ENCODE data around the gene AMD1. TPM values are rescaled to one million over a fixed set of nuclear protein-coding genes. Genes with fewer than 3 reads are reported as not detected.

AMD1 gene
- polyA plus RNA-seq (2011; rRNA removed) (25.9 and 52.7 TPM in 2 replicates), polyA minus RNA-seq (2011; rRNA and poly(A)+ RNA removed) (25.4 and 26.6 TPM in 2 replicates)

DNA sequence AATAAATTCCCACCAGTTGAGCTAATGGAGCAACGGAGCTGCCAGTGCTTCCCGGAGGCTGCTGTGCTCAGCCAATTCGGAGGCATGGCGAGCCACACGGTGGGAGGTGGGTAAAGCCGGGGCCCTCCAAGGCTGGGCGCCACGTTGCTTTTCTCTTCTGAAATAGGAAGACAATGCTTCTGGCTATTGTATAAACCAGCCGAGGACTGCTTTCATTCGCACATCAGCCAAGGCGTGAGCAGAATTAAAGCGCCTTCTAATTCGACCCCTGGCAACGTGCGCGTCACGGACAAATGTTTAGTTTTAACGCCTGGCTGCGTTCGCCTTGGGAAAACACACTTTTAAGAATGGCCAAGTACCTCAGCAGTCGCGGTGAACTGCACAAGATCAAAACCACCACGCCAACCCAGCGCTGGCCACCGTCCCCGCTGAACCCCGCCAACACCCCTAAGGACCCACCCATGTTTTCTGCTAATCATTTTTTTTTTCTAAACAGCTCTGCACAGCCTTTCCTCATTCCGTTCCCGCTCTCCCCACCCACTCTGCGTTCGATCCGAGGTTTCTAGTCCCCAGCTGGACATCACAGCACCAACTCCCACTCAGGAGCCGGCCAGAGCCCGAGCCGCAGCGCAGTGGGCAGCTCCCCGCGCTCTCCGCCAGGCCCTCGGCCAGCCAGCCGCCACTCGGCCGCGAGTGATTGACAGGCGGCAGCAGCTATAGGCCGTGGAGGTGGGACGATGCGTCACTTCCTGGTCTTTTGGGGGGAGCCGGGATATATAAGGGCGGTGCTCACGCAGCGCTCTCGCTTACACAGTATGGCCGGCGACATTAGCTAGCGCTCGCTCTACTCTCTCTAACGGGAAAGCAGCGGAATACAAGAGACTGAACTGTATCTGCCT, at the start of gene AMD1:
Gene AMD1, plus strand, starts transcription at position 805 of the 899 bp plus-strand sequence. CDS start 321 bp downstream, outside the sequence.
- Histone ChIP-seq H3K36me3 (ENCODE audit: control insufficient read depth, insufficient read depth, low read length) (no peaks in the 10 kb centered on the region), H3K27me3 (ENCODE audit: control insufficient read depth, insufficient read depth, low read length) (no peaks in the 10 kb centered on the region), H3K4me3 (ENCODE audit: low read depth, low read length) (peak within 1 kb of the TSS; percentile 93)
- POLR2A ChIA-PET = interaction anchor here (0.6 to 2.2 kb wide), 9 partner anchors 9 to 335 kb away, joined by 3 to 28 read pairs (median 4); partner anchors contain the start of genes CDK19 and GTF3C6
- DNase-seq (ENCODE audit: low read depth) = peak; percentile 78
- TF ChIP-seq, protein P1, sequence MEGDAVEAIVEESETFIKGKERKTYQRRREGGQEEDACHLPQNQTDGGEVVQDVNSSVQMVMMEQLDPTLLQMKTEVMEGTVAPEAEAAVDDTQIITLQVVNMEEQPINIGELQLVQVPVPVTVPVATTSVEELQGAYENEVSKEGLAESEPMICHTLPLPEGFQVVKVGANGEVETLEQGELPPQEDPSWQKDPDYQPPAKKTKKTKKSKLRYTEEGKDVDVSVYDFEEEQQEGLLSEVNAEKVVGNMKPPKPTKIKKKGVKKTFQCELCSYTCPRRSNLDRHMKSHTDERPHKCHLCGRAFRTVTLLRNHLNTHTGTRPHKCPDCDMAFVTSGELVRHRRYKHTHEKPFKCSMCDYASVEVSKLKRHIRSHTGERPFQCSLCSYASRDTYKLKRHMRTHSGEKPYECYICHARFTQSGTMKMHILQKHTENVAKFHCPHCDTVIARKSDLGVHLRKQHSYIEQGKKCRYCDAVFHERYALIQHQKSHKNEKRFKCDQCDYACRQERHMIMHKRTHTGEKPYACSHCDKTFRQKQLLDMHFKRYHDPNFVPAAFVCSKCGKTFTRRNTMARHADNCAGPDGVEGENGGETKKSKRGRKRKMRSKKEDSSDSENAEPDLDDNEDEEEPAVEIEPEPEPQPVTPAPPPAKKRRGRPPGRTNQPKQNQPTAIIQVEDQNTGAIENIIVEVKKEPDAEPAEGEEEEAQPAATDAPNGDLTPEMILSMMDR (IDR thresholded peaks at IDR 0.05; ENCODE audit: insufficient read depth, low read depth, low read length) = no peak
- CTCF ChIA-PET = interaction anchor here (0.6 to 1.7 kb wide), 6 partner anchors 8 to 345 kb away, joined by 3 to 6 read pairs (median 4); no protein-coding TSS in a partner anchor

DNA sequence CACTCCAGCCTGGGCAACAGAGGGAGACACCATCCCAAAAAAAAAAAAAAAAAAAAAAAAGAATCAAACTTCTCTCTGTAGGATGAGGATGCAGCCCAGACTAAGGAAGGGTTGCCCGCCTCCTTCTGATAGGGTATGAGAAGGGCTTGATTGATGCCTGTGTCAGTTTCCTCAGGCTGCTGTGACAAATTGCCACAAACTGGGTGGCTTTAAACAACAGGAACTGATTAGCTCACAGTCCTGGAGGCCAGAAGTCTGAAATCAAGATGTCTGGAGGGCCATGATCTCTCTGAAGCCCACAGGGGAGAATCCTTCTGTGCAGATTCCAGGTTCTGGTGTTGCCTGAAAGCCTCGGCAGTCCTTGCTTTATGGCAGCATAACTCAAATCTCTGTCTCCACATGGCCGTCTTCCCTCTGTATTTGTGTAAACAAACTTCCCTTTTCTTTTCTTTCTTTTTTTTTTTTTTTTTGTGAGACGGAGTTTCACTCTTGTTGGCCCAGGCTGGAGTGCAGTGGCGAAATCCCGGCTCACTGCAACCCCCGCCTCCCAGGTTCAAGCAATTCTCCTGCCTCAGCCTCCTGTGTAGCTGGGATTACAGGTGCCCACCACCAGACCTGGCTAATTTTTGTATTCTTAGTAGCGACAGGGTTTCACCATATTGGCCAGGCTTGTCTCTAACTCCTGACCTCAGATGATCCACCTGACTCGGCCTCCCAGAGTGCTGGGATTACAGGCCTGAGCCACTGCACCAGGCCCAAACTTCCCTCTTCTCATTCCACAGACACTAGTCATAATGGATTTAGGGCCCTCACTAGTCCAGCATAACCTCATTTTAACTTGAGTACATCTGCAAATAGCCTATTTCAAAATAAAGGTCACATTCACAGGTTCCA, 48.1 kb upstream of the AMD1 start:
- ChIA-PET CTCF (interaction anchor here (0.6 to 1.2 kb wide), 2 partner anchors 20 to 318 kb away, joined by 3 read pairs; no protein-coding TSS in a partner anchor), POLR2A (no interaction called here)
- no peak for DNase-seq (ENCODE audit: low read depth)

DNA sequence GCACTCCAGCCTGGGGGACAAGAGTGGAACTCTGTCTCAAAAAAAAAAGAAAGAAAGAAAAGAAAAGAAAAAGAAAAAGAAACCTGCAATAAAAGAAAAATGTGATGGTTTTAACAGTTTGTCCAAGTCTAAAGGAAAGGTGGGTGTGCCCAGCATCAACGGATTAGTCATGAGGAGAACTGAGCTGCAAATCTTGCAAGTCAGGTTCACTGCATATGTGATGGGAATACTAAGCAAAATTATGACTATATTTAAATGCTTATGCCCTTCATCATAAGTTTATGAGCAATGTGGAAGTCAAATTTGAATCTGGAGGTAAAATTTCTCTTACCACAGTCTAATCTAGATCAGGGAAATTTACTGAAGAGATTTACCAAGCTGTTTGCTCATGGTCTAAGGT, 46.2 kb upstream of the AMD1 start:
- TF ChIP-seq, protein P1 (IDR thresholded peaks at IDR 0.05; ENCODE audit: insufficient read depth, low read depth, low read length) = no peak
- Histone ChIP-seq H3K36me3 (ENCODE audit: control insufficient read depth, insufficient read depth, low read length) (no peaks in the 10 kb centered on the region), H3K4me3 (ENCODE audit: low read depth, low read length) (no peak overlapping the region), H3K27me3 (ENCODE audit: control insufficient read depth, insufficient read depth, low read length) (no peaks in the 10 kb centered on the region)
- ChIA-PET CTCF (interaction anchor here (1.1 kb wide), 2 partner anchors 8 to 9 kb away, joined by 4 read pairs; no protein-coding TSS in a partner anchor), POLR2A (no interaction called here)
- DNase-seq (ENCODE audit: low read depth) = no peak

More for the DNA sequence above, 48.1 kb upstream of the AMD1 start:
- Histone ChIP-seq H3K27me3 (ENCODE audit: control insufficient read depth, insufficient read depth, low read length) (no peaks in the 10 kb centered on the region), H3K36me3 (ENCODE audit: control insufficient read depth, insufficient read depth, low read length) (no peaks in the 10 kb centered on the region), H3K4me3 (ENCODE audit: low read depth, low read length) (no peak overlapping the region)
- TF ChIP-seq, protein P1 (IDR thresholded peaks at IDR 0.05; ENCODE audit: insufficient read depth, low read depth, low read length) = no peak

DNA sequence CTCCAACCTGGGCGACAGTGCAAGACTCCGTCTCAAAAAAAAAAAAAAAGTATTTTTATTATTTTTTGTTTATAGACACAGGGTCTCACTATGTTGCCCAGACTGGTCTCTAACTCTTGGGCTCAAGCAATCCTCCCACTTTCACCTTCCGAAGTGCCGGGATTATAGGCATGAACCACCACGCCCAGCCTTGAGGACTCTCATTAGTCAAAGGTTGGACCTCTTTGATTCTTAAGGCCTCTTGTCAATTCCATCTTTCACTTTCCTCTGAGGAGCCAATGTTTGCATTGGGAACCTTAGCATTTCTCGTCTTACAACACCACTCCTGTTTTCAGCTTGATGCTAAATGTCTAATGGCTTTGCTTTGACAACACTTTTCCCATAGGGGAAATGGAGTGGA, 43.2 kb upstream of the AMD1 start:
- TF ChIP-seq, protein P1 (IDR thresholded peaks at IDR 0.05; ENCODE audit: insufficient read depth, low read depth, low read length) = no peak
- ChIA-PET POLR2A (no interaction called here), CTCF (no interaction called here)
- no peak overlapping the region for H3K4me3 ChIP-seq (ENCODE audit: low read depth, low read length)
- H3K36me3 ChIP-seq (ENCODE audit: control insufficient read depth, insufficient read depth, low read length) = no peaks in the 10 kb centered on the region
- H3K27me3 ChIP-seq (ENCODE audit: control insufficient read depth, insufficient read depth, low read length) = no peaks in the 10 kb centered on the region
- DNase-seq (ENCODE audit: low read depth) = no peak

All from BJ (cell line).